Sigmoid colon (tissue), 7 donors: ENCODE data around the gene MYO5A. TPM values are rescaled to one million over a fixed set of nuclear protein-coding genes. Genes with fewer than 3 reads are reported as not detected.
"Not testable (repeated sequence)": the region's sequence is repeated elsewhere in the genome, so short reads cannot be mapped to it uniquely, and the experiment has no call there.

Experiments used
- DNase-seq: peaks from one replicate; pipeline ENCODE4 v3.0.0-alpha.2; 2019
- H3K27ac ChIP-seq, 4 donors: fragments of 200-600 bp; sonication (generic); one replicate each; pipeline ENCODE4 v1.5.1; 2016 to 2019; ENCODE audit warnings: mild to moderate bottlenecking in 1 of 4
- H3K27me3 ChIP-seq, 3 donors: fragments of 200-600 bp; sonication (generic); one replicate each; pipeline ENCODE4 v1.5.1; 2019; ENCODE audit warnings: mild to moderate bottlenecking in 1 of 3
- H3K36me3 ChIP-seq, 4 donors: fragments of 200-600 bp; sonication (generic); one replicate each; pipeline ENCODE4 v1.5.1; 2016 to 2019
- H3K4me1 ChIP-seq, 4 donors: fragments of 200-600 bp; sonication (generic); one replicate each; pipeline ENCODE4 v1.5.1; 2017 to 2019
- H3K4me3 ChIP-seq, 4 donors: fragments of 200-600 bp; sonication (generic); one replicate each; pipeline ENCODE4 v1.5.1; 2017 to 2019; ENCODE audit warnings: mild to moderate bottlenecking in 2 of 4, moderate library complexity in 1 of 4
- H3K9me3 ChIP-seq, 4 donors: fragments of 200-600 bp in 3 of 4; sonication (generic) in 3 of 4; one replicate each; pipeline versions ENCODE4 v1.5.1 to v1.6.1; 2013 to 2019
- CTCF ChIP-seq, 4 experiments: fragments of 450-650 bp in 3 of 4; fragments of 200-600 bp in 1 of 4; IDR thresholded peaks; one replicate each; pipeline ENCODE4 v1.5.1; 2016 to 2019; ENCODE audit warnings: antibody characterized with exemption in 4 of 4, mild to moderate bottlenecking in 3 of 4, moderate library complexity in 2 of 4
- EP300 ChIP-seq, 4 donors: sonication (generic); formaldehyde crosslinking; IDR thresholded peaks; one replicate each; pipeline ENCODE4 v1.6.1; 2017; ENCODE audit warnings: antibody characterized with exemption in 4 of 4
- POLR2A ChIP-seq, 2 donors: fragments of 450-650 bp; IDR thresholded peaks; one replicate each; pipeline ENCODE4 v1.6.1; 2016; ENCODE audit warnings: antibody characterized with exemption in 2 of 2, mild to moderate bottlenecking in 2 of 2, moderate library complexity in 2 of 2
- POLR2AphosphoS5 ChIP-seq, 4 donors: sonication (generic); formaldehyde crosslinking; IDR thresholded peaks; one replicate each; pipeline ENCODE4 v1.6.1; 2017; ENCODE audit warnings: antibody characterized with exemption in 4 of 4
- WGBS, 2 donors: extraction: QIAGEN DNeasy Blood & Tissue Kit; methylation state at CpG; one replicate each; pipeline ENCODE4 v1.1.7; 2013; 5-methylcytosine and 5-hydroxymethylcytosine counted together
- intact Hi-C: fragments of 100-400 bp; cut with DNase I; formaldehyde crosslinking; loops from one replicate; pipeline ENCODE4 v1.15.1; 2023
- polyA plus RNA-seq, 3 donors: library from polyadenylated mRNA; stranded (reverse); fragments of 200-250 nt; gene quantifications; one replicate each; pipeline ENCODE4 v1.2.3, GENCODE V29; 2013
- total RNA-seq, 4 donors: library from RNA; depleted of rRNA; stranded (reverse); fragments of >200 nt; gene quantifications; one replicate each; pipeline ENCODE4 v1.1.0, GENCODE V29; 2016
- donor health status: healthy with polysubstance abuse.
- donor health status: Bipolar disorder and iron deficiency.
- donor health status: healthy.

The MYO5A gene
- total and polyA plus RNA-seq, 7 donors: 2.1 to 46.0 (median 23.5) TPM

DNA sequence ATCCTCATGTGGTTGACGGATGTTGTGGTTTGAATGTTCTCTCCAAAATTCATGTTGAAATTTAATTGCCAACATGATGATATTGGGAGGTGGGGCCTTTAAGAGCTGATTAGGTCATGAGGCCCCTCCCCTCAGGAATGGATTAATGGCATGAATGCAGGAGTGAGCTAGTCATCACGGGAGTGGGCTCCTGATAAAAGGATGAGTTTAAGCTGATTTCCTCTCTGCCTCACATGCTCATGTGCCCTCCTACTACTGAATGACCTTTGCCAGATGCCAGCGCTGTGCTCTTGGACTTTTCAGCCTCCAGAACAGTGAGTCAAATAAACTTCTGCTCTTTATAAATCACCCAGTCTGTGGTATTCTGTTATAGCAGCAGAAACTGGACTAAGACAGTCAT is 111.2 kb downstream of the MYO5A start:
- no peak overlapping the region for H3K27ac ChIP-seq
- H3K27me3 ChIP-seq: no peaks in the 10 kb centered on the region
- 83 to 90% methylated on average over 3 of the region's 3 CpGs for WGBS, 2 donors
- intact Hi-C loops: loop anchor here (10.0 kb wide), 1 partner anchor 47 kb away; no protein-coding TSS in a partner anchor
- H3K9me3 ChIP-seq: no peaks in the 10 kb centered on the region
- peaks cover 0 to 15% (median 0%) of the 10 kb centered on the region in 4 donors for H3K36me3 ChIP-seq
- DNase-seq: no peak
- no peak overlapping the region for H3K4me3 ChIP-seq
- no peaks in the 10 kb centered on the region for H3K4me1 ChIP-seq
- no peak for TF ChIP-seq CTCF (IDR thresholded peaks at IDR 0.05)
- TF ChIP-seq EP300 (IDR thresholded peaks at IDR 0.05): no peak
- TF ChIP-seq POLR2A (IDR thresholded peaks at IDR 0.05): no peak
- TF ChIP-seq POLR2AphosphoS5 (IDR thresholded peaks at IDR 0.05): no peak

GRCh38 chr15:52416566-52416965 is 112.1 kb downstream of the MYO5A start:
- DNase-seq, H3K4me1 ChIP-seq, H3K27me3 ChIP-seq, H3K4me3 ChIP-seq, H3K27ac ChIP-seq, H3K9me3 ChIP-seq: not testable (repeated sequence)
- intact Hi-C loops: loop anchor here (10.0 kb wide), 1 partner anchor 48 kb away; no protein-coding TSS in a partner anchor
- H3K36me3 ChIP-seq: peaks cover 0 to 15% (median 0%) of the 10 kb centered on the region in 4 donors
- WGBS, 2 donors: 91 to 100% methylated on average over 1 of the region's 1 CpG

DNA sequence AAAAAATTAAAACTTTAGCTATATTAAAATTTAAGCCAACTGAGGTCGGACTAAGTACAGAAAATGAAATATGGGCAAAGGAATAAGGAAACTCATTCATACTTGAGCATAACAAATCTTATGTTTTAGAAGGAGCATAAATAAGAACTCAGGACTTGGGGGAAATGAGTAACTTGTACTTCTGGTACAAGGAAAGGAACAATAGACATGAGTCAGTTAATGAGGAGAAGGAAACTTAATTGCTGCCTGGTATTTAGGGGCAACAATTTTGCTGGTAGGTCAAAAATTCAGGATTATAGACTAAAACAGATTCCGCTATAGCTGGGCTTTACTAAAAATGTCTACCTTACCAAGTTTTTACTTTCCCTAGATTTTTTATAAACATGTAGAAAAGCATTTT is 113.1 kb downstream of the MYO5A start:
- Histone ChIP-seq H3K4me1 (no peaks in the 10 kb centered on the region), H3K4me3 (no peak overlapping the region), H3K36me3 (peaks cover 0 to 15% (median 0%) of the 10 kb centered on the region in 4 donors), H3K27ac (peak overlapping the region in 1 of 4 donors; percentile 16), H3K9me3 (no peaks in the 10 kb centered on the region), H3K27me3 (no peaks in the 10 kb centered on the region)
- TF ChIP-seq POLR2AphosphoS5 (IDR thresholded peaks at IDR 0.05): peak in 1 of 4 donors; percentile 19
- TF ChIP-seq POLR2A (IDR thresholded peaks at IDR 0.05): no peak
- WGBS, 2 donors: 67 to 95% methylated on average over 2 of the region's 2 CpGs
- DNase-seq: no peak
- intact Hi-C loops: loop anchor here (10.0 kb wide), 1 partner anchor 49 kb away; no protein-coding TSS in a partner anchor

- intact Hi-C loops: loop anchor here (10.0 kb wide), 1 partner anchor 50 kb away; no protein-coding TSS in a partner anchor
- no peak overlapping the region for H3K4me3 ChIP-seq
- peak overlapping the region in 1 of 4 donors; percentile 1 for H3K27ac ChIP-seq
- H3K4me1 ChIP-seq: no peaks in the 10 kb centered on the region
- H3K36me3 ChIP-seq: peaks cover 0 to 15% (median 0%) of the 10 kb centered on the region in 4 donors
- TF ChIP-seq POLR2A (IDR thresholded peaks at IDR 0.05) (no peak), EP300 (IDR thresholded peaks at IDR 0.05) (no peak), POLR2AphosphoS5 (IDR thresholded peaks at IDR 0.05) (no peak), CTCF (IDR thresholded peaks at IDR 0.05) (no peak)
- 87 to 92% methylated on average over 6 of the region's 6 CpGs for WGBS, 2 donors
- no peaks in the 10 kb centered on the region for H3K9me3 ChIP-seq
- no peaks in the 10 kb centered on the region for H3K27me3 ChIP-seq
- DNase-seq: no peak
These were observed 113.7 kb downstream of the MYO5A start for GRCh38 chr15:52414936-52415335.

DNA sequence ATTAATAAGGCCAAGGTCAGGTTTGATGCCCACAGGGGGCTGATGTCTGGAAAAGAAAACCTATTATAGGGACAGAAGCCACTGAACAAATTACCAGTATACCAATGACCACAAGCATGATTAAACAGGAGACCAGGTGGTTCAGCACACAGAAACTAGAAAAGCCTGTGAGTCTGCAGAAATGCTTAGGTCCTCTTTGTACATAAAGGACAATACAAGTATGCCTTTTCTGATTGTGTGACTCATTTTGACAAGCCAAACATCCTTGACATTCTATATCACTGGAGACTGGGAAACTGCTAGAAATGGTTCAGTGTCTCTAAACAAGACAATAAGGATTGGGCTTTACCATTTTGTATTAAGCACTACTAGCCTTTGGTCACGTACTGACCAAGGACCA is 119.9 kb downstream of the MYO5A start:
- intact Hi-C loops: no loop called here
- TF ChIP-seq POLR2AphosphoS5 (IDR thresholded peaks at IDR 0.05) (no peak), EP300 (IDR thresholded peaks at IDR 0.05) (no peak), POLR2A (IDR thresholded peaks at IDR 0.05) (no peak), CTCF (IDR thresholded peaks at IDR 0.05) (no peak)

DNA sequence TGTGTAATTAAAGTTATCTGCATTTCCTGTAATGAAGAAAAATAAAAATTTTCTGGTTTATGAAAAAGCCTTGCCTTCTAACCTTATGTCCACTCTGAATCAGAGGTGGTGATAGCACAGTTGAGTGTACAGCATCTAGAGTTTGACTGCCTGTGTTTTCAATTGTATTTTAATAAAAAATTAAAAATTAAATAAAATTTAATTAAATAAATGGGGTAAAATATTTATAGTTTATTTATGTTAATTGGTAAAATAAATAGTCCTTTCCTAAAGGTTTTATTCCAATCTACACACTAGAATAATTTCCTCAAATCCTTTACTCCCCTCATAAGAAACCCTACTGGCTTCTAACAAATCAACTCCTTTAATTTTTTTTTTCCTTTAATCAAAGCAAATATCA is 121.3 kb downstream of the MYO5A start:
- no peak for TF ChIP-seq EP300 (IDR thresholded peaks at IDR 0.05)
- TF ChIP-seq POLR2A (IDR thresholded peaks at IDR 0.05): no peak
- TF ChIP-seq POLR2AphosphoS5 (IDR thresholded peaks at IDR 0.05): no peak
- no peak for TF ChIP-seq CTCF (IDR thresholded peaks at IDR 0.05)
- H3K27ac ChIP-seq: no peak overlapping the region
- no peak for DNase-seq
- no peak overlapping the region for H3K4me3 ChIP-seq
- intact Hi-C loops: no loop called here
- no peaks in the 10 kb centered on the region for H3K9me3 ChIP-seq
- no peaks in the 10 kb centered on the region for H3K27me3 ChIP-seq
- no peaks in the 10 kb centered on the region for H3K4me1 ChIP-seq
- peaks cover 0 to 11% (median 2%) of the 10 kb centered on the region in 4 donors for H3K36me3 ChIP-seq

More for the DNA sequence above, 119.9 kb downstream of the MYO5A start:
- WGBS, 2 donors: 93 to 95% methylated on average over 1 of the region's 1 CpG
- Histone ChIP-seq H3K4me1 (no peaks in the 10 kb centered on the region), H3K4me3 (no peak overlapping the region), H3K9me3 (no peaks in the 10 kb centered on the region), H3K36me3 (peaks cover 0 to 11% (median 2%) of the 10 kb centered on the region in 4 donors), H3K27me3 (no peaks in the 10 kb centered on the region), H3K27ac (no peak overlapping the region)
- DNase-seq: no peak
